COR-L47 (cell line): ENCODE results near the gene PLXNB2.
"Not testable (repeated sequence)": the region's sequence is repeated elsewhere in the genome, so short reads cannot be mapped to it uniquely, and the experiment has no call there.

ENCODE experiments used
- DNase-seq: peaks from one replicate; lab custom pipeline; 2025; lab: John Stamatoyannopoulos, UW

Gene PLXNB2, protein sequence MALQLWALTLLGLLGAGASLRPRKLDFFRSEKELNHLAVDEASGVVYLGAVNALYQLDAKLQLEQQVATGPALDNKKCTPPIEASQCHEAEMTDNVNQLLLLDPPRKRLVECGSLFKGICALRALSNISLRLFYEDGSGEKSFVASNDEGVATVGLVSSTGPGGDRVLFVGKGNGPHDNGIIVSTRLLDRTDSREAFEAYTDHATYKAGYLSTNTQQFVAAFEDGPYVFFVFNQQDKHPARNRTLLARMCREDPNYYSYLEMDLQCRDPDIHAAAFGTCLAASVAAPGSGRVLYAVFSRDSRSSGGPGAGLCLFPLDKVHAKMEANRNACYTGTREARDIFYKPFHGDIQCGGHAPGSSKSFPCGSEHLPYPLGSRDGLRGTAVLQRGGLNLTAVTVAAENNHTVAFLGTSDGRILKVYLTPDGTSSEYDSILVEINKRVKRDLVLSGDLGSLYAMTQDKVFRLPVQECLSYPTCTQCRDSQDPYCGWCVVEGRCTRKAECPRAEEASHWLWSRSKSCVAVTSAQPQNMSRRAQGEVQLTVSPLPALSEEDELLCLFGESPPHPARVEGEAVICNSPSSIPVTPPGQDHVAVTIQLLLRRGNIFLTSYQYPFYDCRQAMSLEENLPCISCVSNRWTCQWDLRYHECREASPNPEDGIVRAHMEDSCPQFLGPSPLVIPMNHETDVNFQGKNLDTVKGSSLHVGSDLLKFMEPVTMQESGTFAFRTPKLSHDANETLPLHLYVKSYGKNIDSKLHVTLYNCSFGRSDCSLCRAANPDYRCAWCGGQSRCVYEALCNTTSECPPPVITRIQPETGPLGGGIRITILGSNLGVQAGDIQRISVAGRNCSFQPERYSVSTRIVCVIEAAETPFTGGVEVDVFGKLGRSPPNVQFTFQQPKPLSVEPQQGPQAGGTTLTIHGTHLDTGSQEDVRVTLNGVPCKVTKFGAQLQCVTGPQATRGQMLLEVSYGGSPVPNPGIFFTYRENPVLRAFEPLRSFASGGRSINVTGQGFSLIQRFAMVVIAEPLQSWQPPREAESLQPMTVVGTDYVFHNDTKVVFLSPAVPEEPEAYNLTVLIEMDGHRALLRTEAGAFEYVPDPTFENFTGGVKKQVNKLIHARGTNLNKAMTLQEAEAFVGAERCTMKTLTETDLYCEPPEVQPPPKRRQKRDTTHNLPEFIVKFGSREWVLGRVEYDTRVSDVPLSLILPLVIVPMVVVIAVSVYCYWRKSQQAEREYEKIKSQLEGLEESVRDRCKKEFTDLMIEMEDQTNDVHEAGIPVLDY (N-terminal part only)

DNA sequence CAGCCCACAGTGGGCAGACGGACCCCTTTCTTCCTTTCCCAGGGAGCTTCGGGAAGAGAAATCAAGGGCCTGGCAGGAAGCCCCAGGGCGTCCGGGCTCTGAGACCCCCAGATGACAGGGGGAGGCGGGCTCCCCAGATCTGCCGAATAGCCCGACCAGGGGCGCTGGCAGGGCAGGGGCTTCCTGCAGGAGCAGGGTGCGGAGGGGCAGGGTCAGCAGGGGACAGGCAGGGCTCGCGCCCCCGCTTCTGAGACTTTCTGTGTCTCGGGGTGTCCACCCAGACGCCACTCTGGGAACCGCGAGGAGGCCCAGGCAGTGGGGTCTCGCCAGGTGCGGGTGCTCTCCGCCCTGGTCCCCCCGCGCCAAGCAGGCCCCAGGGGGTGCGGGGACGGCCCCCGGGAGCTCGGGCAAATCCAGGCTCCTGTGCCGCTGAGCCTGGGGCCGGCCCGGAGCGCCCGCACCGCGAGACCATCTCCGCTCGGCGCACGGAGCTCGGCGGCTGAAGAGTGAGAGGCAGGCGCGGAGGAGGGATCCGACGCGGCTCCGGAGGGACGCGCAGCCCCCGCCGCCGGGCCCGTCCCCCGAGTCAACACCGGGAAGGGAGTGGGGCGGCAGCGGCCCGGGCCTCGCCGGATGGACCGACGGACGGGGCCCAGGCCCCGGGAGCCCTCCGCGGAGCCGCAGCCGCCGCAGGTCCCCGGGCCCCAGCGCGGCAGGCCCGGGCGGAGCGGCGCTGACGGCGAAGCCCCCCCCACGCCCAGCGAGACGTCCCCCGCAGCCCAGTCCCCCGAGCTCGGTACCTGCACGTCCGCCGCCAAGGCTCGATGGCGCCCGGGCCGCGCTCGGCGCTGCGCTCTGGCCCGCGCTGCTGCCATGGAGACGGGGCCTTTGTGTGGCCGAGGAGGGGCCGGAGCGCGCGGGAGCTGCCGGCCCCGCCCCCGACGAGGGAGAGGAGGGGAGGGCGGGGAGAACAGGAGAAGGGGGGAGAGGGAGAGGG is at the start of gene PLXNB2:
PLXNB2 (minus strand) TSS at position 894 of the 997 bp plus-strand sequence. CDS start 17,062 bp downstream, outside the sequence.
- peak; percentile 80 for DNase-seq

DNA sequence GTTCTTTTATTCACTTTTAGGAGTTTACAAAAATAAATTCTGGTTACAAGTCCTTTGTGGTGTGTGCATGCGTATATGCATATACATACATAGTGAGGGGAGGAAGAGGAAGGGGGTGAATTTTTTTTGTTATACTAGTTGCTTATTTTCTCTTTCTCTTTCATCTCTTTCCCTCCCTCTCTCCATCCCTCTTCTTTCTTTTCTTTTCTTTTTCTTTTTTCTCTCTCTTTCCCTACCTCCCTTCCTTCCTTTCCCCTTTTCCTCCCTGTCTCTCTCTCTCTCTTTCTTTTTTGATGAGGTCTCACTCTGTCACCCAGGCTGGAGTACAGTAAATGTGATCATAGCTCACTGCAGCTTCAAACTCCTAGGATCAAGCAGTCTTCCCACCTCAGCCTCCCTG is 49.8 kb upstream of the PLXNB2 start:
- DNase-seq: no peak

DNA sequence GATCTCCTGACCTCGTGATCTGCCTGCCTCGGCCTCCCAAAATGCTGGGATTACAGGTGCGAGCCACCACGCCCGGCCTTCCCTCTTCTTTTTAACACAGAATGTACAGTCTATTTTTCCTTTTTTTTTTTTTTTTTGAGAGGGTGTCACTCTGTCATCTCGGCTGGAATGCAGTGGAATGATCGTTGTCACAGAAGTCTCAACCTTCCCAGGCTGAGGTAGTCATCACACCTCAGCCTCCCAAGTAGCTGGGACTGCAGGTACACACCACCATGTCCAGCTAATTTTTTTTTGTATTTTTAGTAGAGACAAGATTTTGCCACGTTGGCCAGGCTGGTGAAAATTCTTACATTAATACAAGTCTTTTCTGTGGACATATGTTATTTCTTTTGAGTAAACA is 48.7 kb upstream of the PLXNB2 start:
- DNase-seq: no peak

DNA sequence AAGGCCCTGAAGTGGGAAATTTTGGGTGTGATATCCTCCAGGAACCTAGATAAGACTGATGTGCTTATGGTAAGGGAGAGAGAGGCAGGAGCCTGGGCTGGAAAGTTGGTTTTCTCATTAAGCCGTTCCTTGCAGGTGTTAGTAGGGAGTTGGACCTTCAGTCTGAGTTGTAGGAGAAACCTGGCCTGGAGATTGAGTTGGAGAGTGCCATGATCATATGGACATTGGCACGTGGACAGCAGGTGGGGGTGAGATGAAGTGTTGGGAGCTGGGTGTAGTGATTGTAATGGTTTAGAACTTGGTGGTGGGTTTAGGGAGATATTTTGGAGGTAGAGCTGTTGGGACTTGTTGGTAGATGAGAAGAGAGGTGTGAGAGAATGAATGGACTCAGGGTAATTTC is 40.6 kb upstream of the PLXNB2 start:
- no peak for DNase-seq

DNA sequence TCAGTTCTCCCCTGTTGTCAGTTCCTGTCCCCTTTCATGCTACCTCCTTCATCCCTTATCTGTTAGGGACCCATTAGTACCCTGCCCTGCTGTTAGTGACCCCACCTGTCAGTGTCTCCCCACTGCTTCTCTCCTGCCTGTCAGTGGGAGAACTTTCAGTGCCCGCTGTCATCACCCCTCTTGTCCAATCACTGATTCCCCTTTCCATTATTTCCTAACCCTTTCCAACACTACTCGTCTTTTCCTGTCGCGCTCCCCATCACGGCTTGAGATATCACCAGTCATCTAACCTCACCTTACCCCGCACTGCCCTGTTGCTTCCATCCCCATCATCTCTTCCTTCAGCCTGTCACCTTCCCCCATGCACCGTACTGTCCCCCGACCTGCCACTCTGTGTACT is 39.7 kb upstream of the PLXNB2 start:
- DNase-seq: no peak

DNA sequence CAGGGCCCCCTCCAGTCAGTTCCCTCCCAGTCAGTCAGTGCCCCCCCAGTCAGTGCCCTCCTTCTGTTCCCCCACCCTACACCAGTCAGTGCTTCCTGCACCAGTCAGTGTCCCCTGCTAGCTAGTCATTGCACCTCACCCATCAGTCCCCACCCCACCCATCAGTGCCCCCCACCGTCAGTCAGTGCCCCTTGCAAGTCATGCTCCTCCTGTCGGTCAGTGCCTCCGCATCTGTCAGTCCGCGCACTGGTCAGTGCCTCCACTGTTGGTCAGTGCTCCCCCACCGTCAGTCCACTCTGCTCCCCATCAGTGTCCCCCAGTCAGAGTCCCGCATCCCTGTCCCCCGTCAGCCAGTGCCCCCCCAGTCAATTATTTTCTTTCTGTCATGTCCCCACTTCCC is 39.0 kb upstream of the PLXNB2 start:
- no peak for DNase-seq

DNA sequence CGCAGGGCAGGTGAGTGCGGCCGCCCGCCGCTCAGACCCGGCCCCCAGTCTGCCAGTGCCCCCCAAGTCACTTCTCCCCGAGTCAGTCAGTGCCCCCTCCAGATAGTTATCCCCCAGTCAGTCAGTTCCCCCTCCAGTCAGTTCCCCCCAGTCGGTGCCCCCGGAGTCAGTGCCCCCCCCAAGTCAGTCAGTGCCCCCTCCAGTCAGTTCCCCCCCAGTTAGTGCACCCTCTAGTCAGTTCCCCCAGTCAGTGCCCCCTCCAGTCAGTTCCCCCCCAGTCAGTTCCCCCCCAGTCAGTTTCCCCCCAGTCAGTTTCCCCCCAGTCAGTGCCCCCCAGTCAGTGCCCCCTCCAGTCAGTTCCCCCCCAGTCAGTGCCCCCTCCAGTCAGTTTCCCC is 36.1 kb upstream of the PLXNB2 start:
- DNase-seq: no peak

DNA sequence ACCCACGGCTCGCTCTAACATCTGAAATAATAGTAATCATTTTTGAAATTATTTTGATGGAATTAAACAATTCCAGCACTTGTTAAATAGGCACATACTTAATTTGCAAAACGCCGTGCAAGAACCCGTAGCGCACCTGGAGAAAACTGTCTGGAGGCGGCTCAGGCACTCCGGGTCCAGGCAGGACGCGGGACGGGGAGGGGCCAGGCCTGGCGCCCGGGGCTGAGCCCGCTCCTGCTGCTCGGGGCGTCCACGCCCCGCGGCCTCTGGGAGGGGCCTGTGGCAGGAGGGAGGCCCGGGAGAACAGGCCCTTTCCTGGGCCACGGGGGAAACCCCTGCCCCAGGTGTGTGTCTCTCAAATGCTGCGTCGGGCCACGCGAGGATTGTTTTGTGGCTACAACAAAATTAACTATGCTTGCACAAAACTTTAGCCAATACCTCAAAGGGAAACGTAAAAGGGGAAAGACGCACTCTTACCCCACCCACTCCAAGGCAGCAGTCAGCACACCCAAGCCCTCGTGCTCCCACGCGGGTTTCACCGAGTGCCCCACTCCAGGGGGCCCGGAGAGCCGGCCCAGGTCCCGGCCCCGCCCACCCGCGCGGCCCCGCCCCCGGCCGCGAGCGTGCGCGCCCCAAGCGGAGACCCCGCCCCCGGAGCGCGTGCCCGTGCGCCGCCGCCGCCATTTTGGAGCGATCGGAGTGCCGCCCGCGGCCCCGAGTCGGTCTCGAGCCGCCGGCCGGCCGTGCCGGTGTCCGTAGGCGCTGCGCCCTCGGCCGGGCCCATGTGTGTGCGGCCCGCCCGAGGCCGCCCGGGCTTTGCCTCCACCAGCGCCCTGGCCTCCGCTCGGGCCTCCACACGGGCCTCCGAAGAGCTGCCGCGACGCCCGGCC is 35.5 kb upstream of the PLXNB2 start, which contains the start of gene PPP6R2:
PPP6R2 (plus strand) TSS at position 677 of the 890 bp plus-strand sequence. CDS start 50,582 bp downstream, outside the sequence.
- peak; percentile 66 for DNase-seq

DNA sequence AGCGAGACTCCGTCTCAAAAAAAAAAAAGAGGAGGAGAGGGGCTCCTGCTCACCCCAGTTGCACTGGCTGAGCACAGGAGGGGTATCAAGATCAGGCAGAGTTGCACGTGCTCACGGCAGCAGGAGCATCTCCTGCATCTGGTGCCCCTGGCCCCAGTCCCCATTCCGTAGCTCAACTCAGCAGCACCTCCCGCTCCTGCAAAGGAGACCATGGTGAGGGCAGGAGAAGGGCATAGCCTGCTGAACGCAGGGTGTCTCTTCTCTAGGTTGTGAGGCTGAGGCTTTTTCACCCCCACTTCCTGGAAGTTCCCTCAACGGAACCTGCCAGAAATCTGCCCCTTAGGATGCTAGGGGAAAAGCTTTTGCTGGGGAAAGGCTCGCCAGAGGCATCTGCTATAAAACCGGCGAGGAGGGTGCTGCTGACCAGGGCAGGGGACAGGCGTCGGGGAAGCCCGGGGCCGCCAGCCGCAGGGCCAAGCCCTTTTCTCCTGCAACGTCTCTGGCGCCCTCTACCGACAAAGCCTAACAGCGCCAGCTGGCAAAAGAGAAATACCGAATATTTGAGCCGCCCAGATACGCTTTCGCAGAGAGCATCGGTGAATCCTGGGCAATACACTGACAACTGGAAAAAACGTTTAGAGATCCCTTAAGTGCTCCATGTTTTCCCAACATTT is 34.7 kb upstream of the PLXNB2 start:
- peak; percentile 80 for DNase-seq

DNA sequence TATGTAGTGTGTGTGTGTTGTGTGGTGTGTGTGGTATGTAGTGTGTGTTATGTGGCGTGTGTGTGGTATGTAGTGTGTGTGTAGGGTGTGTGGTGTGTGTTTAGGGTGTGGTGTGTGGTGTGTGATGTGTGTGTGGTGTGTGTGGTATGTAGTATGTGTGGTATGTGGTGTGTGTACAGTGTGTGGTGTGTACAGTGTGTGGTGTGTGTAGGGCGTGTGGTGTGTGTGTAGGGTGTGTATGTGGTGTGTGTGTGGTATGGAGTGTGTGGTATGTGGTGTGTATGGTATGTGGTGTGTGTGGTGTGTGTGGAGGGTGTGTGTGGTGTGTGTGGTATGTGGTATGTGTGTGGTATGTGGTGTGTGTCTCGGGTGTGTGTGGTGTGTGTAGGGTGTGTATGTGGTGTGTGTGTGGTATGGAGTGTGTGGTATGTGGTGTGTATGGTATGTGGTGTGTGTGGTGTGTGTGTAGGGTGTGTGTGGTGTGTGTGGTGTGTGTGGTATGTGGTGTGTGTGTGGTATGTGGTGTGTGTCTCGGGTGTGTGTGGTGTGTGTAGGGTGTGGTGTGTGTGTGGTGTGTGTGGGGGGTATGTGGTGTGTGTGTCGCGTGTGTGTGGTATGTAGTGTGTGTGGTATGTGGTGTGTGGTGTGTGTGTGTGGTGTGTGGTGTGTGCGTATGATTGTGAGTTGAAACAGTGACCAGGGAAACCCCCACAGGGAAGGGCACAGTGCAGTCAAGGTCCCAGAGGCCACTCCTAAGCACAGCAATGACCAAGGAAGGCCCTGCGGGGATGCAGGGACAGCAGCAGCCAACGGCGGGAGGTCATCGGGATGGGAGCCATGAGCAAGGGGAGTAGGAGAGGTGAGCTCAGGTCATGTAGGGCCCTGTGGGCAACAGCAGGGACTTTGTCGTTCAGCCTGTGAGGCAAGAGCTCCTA is 32.8 kb upstream of the PLXNB2 start:
- DNase-seq: no peak

DNA sequence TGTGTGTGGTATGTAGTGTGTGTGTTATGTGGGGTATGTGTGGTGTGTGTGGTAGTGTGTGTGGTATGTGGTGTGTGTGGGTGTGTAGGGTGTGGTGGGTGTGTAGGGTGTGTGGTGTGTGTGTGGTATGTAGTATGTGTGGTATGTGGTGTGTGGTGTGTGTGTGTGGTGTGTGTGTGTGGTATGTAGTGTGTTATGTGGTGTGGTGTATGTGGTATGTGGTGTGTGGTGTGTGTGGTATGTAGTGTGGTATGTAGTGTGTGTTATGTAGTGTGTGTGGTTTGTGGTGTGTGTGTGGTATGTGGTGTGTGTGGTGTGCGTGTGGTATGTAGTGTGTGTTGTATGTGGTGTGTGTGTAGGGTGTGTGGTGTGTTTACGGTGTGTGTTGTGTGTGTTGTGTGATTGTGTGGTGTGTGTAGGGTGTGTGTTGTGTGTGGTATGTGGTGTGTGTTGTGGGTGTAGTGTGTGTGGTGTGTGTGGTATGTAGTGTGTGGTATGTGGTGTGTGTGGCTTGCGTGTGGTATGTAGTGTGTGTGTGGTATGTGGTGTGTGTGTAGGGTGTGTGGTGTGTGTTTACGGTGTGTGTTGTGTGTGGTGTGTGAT is 31.5 kb upstream of the PLXNB2 start:
- no peak for DNase-seq

DNA sequence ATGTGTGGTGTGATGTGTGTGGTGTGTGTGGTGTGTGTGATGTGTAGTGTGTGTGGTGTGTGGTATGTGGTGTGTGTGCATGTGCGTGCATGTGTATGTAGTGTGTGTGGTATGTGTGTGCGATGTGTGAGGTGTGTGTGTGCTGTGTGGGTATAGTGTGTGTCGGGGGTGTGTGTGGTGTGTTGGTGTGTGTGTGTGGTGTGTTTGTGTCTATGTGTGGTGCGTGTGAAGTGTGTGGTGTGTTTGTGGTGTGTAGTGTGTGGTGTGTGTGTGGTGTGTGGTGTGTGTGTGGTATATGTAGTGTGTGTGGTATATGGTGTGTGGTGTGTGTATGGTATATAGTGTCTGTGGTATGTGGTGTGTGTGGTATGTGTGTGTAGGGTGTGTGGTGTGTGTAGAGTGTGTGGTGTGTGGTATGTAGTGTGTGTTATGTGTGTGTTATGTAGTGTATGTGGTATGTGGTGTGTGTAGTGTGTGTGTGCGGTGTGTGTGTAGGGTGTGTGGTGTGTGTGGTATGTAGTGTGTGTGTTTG is 30.7 kb upstream of the PLXNB2 start:
- no peak for DNase-seq

DNA sequence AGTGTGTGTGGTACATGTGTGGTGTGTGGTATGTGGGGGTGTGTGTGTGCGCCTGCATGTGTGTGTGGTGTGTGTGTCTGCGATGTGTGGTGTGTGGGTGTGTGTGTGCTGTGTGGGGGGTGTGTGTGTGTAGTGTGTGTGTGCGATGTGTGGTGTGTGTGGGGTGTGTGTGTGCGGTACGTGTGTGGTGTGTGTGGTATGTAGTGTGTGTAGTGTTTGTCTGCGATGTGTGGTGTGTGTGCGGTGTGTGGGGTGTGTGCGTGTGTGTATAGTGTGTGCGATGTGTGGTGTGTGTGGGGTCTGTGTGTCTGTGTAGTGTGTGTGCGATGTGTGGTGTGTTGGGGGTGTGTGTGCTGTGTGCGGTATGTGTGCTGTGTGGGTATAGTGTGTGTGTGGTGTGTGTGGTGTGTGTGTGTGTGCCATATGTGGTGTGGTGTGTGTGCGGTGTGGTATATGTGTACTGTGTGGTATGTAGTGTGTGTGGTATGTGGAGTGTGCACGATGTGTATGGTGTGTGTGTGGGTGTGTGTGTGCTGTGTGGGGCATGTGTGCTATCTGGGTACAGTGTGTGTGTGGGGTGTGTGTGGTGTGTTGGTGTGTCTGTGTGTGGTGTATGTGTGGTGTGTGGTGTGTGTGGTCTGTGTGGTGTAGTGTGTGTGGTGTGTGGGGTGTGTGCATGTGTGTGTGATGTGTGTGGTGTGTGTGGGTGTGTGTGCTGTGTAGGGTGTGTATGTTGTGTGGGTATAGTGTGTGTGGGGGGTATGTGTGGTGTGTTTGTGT is 30.0 kb upstream of the PLXNB2 start:
- no peak for DNase-seq

DNA sequence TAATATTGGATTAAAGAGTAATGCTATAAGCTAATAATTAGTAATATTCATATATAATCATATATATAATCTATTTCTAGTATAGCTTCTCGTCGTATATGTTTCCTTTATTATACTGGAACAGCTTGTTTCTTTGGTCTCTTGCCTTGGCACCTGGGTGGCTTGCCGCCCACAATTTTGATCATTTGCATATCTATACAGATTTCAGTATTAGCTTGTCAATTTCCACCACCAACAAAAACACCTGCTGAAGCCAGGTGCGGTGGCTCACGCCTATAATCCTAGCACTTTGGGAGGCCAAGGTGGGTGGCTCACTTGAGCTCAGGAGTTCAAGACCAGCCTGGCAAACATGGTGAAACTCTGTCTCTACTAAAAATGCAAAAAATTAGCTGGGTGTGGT is 27.0 kb upstream of the PLXNB2 start:
- DNase-seq: not testable (repeated sequence)

DNA sequence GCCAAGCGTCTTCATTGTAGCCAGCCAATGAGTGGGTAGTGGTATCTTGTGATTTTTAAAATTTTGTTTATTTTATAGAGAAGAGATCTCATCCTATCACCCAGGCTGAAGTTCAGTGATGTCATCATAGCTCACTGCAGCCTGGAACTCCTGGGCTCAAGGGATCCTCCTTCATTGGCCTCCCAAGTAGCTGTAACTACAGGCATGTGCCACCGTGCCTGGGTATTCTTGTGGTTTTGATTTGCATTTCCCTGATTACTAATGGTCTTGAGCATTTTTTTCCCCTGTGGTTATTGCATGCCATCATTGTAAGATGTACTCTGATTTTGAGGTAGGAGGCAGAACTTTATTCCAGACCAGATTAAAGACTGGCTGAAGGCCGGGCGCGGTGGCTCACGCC is 21.8 kb upstream of the PLXNB2 start:
- DNase-seq: no peak

DNA sequence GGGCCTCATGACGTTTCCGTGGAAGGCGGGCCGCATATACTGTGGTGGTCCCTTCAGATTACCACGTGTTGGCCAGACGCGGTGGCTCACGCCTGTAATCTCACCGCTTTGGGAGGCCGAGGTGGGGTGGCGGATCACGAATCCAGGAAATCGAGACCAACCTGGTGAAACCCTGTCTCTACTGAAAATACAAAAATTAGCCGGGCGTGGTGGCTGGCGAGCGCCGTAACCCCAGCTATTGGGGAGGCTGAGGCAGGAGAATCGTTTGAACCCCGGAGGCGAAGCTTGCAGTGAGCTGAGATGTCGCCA is 20.2 kb upstream of the PLXNB2 start:
- no peak for DNase-seq
